Activated T-helper 2 cell treated with anti-CD3 and anti-CD28 coated beads, Interferon-gamma antibody, Interleukin-2, Interleukin-4, amounts not matched to agents 10 μg/mL and 5 μg/mL and 100 μg/mL, durations not matched to agents 14 hours and 24 hours and 36 hours (primary cell): Measurements from ENCODE around the gene RBM5. TPM values are rescaled to one million over a fixed set of nuclear protein-coding genes. Genes with fewer than 3 reads are reported as not detected.

Experiments
- DNase-seq: peaks from one replicate; pipeline ENCODE4 v3.0.0; 2021; ENCODE audit warnings: low spot score
- H3K27ac Mint-ChIP-seq: one replicate; pipeline ENCODE4 v1.8.0; 2021; ENCODE audit warnings: mixed read lengths
- H3K27me3 Mint-ChIP-seq: one replicate; pipeline ENCODE4 v1.8.0; 2021; ENCODE audit warnings: low read depth, mixed read lengths
- H3K36me3 Mint-ChIP-seq: one replicate; pipeline ENCODE4 v1.8.0; 2021; ENCODE audit warnings: low read depth, mixed read lengths
- H3K4me1 Mint-ChIP-seq: one replicate; pipeline ENCODE4 v1.8.0; 2021; ENCODE audit warnings: low read depth, mixed read lengths
- H3K4me3 Mint-ChIP-seq: one replicate; pipeline ENCODE4 v1.8.0; 2021; ENCODE audit warnings: low read depth, mild to moderate bottlenecking, moderate library complexity, mixed read lengths
- H3K9me3 Mint-ChIP-seq: one replicate; pipeline ENCODE4 v1.8.0; 2021; ENCODE audit warnings: mixed read lengths
- intact Hi-C: fragments of 100-400 bp; cut with micrococcal nuclease; formaldehyde crosslinking; loops from one replicate; pipeline ENCODE4 v1.15.1; 2023
- total RNA-seq: library from RNA; stranded (reverse); gene quantifications from 2 replicates; pipeline ENCODE4 v1.2.3, GENCODE V29; 2022

Gene RBM5
- total RNA-seq, 1 donor from 2014 or later = 139 TPM

DNA sequence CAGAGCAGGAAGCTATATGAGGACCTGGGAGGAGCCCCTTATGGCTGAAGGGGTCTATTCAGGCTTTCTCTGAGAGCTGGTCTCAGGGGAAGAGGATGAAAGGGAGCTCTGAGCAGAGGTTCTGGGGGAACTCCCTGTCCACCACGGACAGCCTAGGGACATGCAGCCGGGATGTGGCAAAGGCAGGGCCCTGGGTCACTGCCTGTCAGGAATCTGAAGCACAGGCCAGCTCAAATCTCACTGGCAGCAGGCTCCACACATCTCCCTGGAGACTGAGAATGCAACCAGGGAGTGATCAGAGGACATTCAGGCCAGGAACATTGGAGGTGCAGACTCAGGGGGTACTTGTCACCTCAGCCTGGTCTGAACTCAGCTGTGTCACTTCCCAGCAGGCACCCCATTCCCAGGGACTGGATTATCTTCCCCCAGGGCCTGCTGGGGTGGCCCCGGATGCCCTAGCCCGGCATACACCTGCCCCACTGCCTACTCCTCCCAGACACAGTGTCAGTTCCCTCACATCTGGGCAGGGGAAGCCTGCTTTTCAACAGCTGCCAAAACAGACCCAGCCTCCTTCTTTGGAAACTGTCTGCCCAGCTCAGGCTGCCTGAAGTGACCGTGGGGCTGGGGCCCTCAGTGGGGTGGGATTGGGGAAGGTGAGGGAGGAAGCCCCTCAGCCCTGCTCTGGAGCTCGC lies 48.1 kb downstream of the RBM5 start:
- Mint-ChIP-seq H3K36me3 (no peaks in the 10 kb centered on the region), H3K9me3 (no peaks in the 10 kb centered on the region), H3K27ac (no peak overlapping the region), H3K27me3 (no peaks in the 10 kb centered on the region), H3K4me3 (no peak overlapping the region), H3K4me1 (peaks cover 6% of the 10 kb centered on the region)
- intact Hi-C loops = no loop called here
- DNase-seq = no peak

DNA sequence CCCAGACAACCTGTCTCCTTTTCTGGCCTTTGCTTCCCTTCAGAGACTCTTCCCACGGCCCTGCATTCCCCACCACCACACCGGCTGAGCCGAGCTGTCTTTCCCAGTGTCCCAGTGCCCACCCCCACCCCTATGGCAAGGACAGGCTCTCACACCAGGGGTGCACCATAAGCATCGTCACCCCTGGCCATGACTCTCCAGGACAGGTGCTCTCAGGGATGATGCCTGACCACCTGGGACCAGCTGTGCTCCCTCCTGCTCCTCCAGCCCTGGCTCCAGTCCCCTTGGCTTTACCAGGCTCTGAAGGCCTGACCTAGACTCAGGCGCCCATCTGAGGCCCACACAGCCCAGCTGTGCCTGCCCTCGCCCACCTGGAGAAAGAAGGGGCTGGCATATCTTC lies 48.8 kb downstream of the RBM5 start:
- intact Hi-C loops = no loop called here
- no peak overlapping the region for H3K27ac Mint-ChIP-seq
- peaks cover 6% of the 10 kb centered on the region for H3K4me1 Mint-ChIP-seq
- DNase-seq = no peak
- H3K36me3 Mint-ChIP-seq = no peaks in the 10 kb centered on the region
- H3K4me3 Mint-ChIP-seq = no peak overlapping the region
- no peaks in the 10 kb centered on the region for H3K9me3 Mint-ChIP-seq
- no peaks in the 10 kb centered on the region for H3K27me3 Mint-ChIP-seq

DNA sequence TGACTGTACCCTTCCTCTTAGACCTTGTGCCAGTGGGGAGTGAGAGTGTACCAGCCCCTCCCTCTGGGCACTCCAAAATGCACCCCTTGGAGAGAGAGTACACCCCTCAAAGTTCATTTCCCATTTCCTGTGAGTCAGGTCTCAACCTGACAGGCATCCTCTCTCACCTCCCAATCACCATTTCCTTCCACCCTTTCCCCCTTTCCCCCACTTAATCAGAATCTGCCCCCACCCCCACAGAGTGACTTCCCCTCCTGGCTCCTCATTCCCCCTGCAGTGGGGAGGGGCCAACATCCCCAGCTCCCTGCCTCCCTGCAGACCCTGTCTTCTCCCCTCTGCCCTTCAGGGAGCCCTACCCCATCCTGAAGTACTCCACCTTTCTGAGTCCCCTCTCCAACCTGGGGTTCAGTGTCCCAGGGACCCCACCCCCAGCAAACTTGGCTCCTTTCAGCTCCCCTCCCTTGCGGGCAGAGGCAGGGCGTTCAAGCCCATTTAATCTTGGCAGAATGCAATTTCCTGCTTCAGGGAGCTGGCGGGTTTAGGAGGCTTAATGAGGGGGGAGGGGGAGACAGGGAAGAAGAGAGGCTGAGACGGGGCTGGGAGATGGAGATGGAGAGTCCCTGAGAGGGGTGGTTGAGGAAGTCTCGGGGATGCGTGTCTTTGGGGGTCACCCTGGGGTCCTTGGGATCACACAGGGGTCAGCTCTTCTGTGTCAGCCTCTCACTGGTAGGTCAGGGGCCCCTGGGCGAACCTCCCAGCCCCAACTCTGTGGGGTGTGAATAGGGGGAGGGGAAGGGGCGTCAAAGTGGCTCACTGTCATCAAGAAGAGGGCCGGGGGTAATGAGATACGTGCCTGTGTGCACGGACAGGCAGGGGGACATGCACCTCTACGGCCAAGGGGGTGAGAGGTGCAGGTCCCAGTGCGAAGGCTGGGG lies 49.8 kb downstream of the RBM5 start:
- Mint-ChIP-seq H3K27ac (no peak overlapping the region), H3K4me3 (no peak overlapping the region), H3K27me3 (no peaks in the 10 kb centered on the region), H3K36me3 (no peaks in the 10 kb centered on the region), H3K4me1 (peaks cover 6% of the 10 kb centered on the region), H3K9me3 (no peaks in the 10 kb centered on the region)
- DNase-seq = no peak
- intact Hi-C loops = no loop called here

DNA sequence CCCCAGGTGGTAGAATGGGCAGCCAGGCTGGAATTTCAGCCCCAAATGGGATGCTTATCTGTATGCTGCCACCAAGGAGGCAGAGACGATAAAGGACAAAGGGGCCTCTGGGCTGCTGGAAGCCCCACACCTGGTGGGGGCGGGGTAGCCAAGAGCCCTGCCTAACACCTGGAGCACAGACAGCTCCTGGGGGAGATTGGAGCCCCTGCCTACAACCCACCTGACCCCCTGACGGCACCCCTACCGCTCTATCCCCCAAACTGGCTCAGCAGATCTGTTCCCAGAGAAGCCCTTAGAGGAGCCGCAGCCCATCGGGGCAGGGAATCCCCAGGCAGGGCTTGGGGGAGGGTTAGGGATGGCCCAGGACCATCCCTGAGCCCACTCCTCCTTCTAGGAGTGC lies 50.6 kb downstream of the RBM5 start:
- H3K4me3 Mint-ChIP-seq = no peak overlapping the region
- H3K27me3 Mint-ChIP-seq = no peaks in the 10 kb centered on the region

DNA sequence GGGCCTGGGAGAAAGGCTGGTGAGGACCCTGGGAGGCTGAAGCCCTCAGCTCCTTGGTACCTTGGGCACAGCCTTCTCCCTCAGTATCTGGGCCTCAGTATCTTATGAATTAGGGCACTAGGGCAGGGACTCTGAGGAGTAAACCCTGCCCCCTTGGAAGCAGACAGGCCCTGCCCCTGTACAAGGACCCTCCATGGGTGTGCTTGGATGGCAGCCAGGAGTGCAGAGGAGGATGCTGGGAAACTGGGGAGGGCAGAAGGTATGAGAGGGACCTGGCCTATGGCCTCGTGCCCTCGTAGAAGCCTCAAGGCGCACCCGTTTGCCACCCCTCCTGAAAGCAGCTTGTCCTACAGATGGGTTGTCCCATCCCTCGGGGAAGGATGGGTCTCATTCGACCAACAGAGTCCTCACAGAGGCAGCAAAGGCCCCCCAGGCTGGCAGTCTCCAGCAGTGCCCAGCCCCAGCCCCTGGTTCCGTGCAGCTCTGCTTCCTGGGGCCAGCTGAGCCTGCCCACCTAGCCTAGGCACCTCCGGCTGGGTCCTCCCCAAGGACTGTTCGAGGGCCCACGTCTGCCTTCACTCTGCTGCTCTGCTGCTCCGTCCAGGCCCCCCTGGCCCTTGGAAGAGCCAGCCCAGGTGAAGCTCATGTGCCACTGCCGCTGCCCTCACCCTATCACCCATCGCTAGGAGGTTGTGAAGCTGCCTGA lies 51.2 kb downstream of the RBM5 start:
- Mint-ChIP-seq H3K36me3 (no peaks in the 10 kb centered on the region), H3K27ac (no peak overlapping the region), H3K4me3 (no peak overlapping the region), H3K27me3 (no peaks in the 10 kb centered on the region), H3K9me3 (no peaks in the 10 kb centered on the region), H3K4me1 (peaks cover 6% of the 10 kb centered on the region)
- intact Hi-C loops = no loop called here
- DNase-seq = no peak

More for the DNA sequence above, 50.6 kb downstream of the RBM5 start:
- Mint-ChIP-seq H3K9me3 (no peaks in the 10 kb centered on the region), H3K4me1 (peaks cover 6% of the 10 kb centered on the region), H3K36me3 (no peaks in the 10 kb centered on the region), H3K27ac (no peak overlapping the region)
- intact Hi-C loops = no loop called here
- no peak for DNase-seq

DNA sequence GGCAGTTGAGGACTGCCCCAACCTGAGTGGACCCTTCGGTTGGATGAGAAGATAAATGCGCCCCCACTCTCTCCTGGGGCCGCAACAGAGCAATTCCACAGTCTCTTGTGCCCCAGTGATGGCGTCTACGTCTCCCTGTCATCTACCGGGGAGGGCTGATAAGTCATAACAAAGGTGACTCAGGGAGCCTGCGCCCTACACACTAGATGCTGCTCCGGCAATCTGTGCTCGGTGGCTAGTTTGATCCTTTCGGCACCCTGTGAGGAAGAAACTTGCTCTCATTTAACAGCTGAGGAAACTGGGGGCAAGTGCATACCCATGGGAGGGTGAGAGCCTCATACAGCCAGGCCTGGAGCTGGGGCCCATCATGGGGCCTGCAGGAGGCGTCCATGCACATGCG lies 52.3 kb downstream of the RBM5 start:
- intact Hi-C loops = no loop called here
- no peak for DNase-seq
- Mint-ChIP-seq H3K27me3 (no peaks in the 10 kb centered on the region), H3K27ac (no peak overlapping the region), H3K36me3 (no peaks in the 10 kb centered on the region), H3K9me3 (no peaks in the 10 kb centered on the region), H3K4me1 (peaks cover 6% of the 10 kb centered on the region), H3K4me3 (no peak overlapping the region)

DNA sequence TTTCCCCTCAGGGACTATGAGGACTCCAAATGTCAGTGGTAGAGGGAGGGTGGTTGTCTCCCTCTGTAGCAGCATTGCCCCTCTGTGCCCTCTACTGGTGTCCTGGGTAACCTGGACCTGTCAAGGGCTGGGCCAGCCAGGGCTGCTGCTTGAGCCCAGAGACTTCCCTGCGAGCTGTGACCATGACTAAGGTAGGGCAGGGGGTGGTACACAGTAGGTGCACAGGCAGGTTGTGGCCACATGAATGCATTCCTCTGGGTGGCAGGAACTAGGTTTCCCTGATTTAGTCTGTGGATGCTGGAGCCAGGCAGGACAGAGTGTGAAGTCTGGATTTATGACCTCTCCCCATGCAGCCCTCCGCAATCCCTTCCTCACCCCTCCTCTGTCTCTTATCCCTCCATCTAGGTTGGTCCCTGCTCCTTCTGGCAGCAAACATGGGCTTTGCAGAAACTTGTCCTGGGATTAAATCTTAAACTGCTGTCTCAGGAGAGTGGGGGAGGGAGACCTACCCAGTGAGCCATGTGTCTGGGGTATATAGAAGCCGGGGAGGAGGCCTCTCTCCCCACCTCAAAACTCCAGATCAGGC lies 57.7 kb downstream of the RBM5 start:
- no peaks in the 10 kb centered on the region for H3K4me1 Mint-ChIP-seq
- H3K27ac Mint-ChIP-seq = no peak overlapping the region
- no peaks in the 10 kb centered on the region for H3K9me3 Mint-ChIP-seq
- intact Hi-C loops = no loop called here
- H3K4me3 Mint-ChIP-seq = no peak overlapping the region
- H3K27me3 Mint-ChIP-seq = peaks cover 2% of the 10 kb centered on the region
- H3K36me3 Mint-ChIP-seq = no peaks in the 10 kb centered on the region
- no peak for DNase-seq

DNA sequence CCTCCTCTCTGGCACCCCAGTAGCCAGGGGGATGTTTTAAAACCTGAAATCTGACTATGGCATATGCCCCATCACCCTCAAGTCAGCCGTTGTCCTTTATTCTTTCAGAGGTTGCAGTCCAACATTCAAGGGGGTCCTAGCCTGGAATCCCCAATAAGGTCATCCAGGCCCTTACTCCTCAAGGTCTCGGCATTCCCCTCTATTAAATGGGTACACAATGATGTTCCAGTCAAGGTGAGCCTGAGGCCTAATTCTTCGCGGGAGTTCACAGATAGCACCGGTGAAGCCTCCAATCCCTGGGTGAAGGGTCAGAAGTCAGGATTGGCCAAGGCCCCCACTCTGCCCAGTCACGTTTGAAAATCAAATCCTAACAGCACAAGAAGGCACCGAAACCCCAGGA lies 58.3 kb downstream of the RBM5 start:
- peaks cover 2% of the 10 kb centered on the region for H3K27me3 Mint-ChIP-seq
- no peaks in the 10 kb centered on the region for H3K9me3 Mint-ChIP-seq
- H3K4me1 Mint-ChIP-seq = no peaks in the 10 kb centered on the region
- no peaks in the 10 kb centered on the region for H3K36me3 Mint-ChIP-seq
- H3K27ac Mint-ChIP-seq = no peak overlapping the region
- no peak overlapping the region for H3K4me3 Mint-ChIP-seq
- intact Hi-C loops = no loop called here
- no peak for DNase-seq

DNA sequence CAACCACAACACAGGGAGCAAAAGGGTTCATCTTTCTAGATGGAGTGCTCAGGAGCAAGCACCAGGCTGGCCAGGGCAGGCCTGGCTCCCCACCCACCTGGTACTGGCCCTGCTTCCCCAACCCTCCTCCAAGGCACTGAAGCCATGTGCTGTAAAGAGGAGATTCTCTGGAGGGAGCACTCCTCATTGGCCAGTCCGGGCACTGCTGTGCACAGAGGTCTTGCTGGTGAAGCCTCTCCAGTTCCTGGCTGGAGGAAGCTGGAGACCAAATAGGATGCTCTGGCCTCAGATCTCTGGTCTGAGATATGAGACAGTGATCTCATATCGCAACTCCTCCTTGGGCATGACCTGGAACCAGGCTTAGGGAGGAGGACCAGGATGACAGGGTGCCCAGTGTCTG lies 58.7 kb downstream of the RBM5 start:
- Mint-ChIP-seq H3K4me1 (no peaks in the 10 kb centered on the region), H3K27me3 (peaks cover 2% of the 10 kb centered on the region), H3K9me3 (no peaks in the 10 kb centered on the region)

DNA sequence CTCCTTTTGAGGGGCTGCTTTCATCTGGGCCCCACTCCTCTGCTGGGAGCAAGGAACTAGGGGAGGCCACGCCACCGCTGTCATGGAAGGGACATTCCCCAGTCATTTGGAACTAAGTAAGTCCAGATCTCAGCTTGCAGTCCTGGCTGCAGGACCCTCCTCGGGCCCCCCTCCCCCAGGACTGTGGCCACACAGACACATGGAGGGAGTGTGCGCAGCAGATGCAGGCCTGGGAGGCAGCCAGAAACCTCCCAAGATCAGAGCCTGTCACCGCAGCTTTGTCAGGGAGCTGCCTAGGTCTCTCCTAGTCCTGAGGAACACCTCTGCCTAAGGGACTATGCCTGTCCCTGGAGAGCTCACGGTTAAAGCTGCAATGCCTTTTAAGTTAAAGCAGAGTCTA lies 59.1 kb downstream of the RBM5 start:
- no peak overlapping the region for H3K27ac Mint-ChIP-seq
- DNase-seq = no peak
- intact Hi-C loops = no loop called here
- H3K36me3 Mint-ChIP-seq = no peaks in the 10 kb centered on the region
- H3K9me3 Mint-ChIP-seq = no peaks in the 10 kb centered on the region
- H3K4me1 Mint-ChIP-seq = no peaks in the 10 kb centered on the region
- peaks cover 2% of the 10 kb centered on the region for H3K27me3 Mint-ChIP-seq
- H3K4me3 Mint-ChIP-seq = no peak overlapping the region

More for the DNA sequence above, 58.7 kb downstream of the RBM5 start:
- Mint-ChIP-seq H3K4me3 (no peak overlapping the region), H3K27ac (no peak overlapping the region), H3K36me3 (no peaks in the 10 kb centered on the region)
- no peak for DNase-seq
- intact Hi-C loops = no loop called here

DNA sequence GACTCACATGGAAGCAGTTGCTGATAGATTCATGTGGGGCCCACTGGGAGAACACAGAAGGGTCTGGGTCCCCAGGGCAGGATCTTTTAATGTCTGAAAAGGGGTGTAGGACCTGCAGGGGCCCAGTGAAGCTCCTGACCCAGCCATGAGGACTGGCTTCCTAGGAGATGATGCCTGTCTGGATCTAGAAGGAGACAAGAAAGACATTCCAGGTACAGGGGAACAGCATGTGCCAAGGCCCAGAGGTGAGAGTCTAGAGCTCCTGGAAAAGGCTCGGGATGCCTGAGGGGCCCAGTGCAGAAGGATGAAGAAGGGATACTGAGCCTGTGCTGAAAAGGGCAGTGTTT lies 61.7 kb downstream of the RBM5 start:
- Mint-ChIP-seq H3K4me3 (no peak overlapping the region), H3K9me3 (no peaks in the 10 kb centered on the region), H3K36me3 (no peaks in the 10 kb centered on the region)

DNA sequence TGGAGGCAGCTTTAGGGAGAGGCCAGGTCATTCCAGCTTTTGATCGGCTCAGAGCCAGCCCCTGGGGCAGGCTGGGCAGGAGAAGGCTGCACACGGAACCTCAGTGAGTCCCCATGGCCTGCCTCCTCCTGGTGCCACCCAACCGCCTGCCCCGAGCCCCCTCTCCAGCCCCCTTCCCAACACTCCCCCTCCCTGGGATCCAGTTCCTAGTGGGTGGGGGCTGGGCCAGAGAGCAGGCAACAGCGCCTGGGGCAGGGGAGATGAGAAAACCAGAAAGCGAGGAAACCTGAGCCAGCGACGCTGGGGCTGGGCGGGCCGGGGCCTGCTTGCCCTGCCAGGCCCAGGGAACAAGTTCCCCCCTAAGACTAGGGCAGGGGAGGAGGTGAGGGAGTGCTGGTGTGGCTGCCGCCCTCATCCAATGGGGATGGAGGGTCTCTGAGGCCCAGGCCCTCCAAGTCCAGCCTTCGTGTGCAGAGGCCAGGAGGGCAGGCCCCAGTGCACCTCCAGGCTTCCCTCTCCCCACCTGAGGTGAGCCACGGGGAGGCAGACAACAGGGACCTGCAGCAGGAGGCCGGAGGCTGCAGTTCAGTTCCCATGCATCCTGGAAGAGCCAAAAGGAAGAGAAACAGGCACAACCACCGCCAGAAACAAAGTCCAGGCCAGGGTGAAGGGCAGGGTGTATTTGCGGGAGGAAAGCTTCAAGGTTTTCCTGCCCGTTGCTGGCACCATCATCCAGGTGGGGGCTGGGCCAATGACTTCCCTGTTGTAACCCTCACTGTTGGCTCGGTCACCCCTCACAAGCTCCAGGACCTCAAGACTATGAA lies 62.4 kb downstream of the RBM5 start:
- Mint-ChIP-seq H3K4me3 (no peak overlapping the region), H3K36me3 (no peaks in the 10 kb centered on the region), H3K4me1 (peaks cover 5% of the 10 kb centered on the region), H3K27me3 (peaks cover 22% of the 10 kb centered on the region), H3K9me3 (no peaks in the 10 kb centered on the region), H3K27ac (no peak overlapping the region)
- intact Hi-C loops = no loop called here
- no peak for DNase-seq

More for the DNA sequence above, 61.7 kb downstream of the RBM5 start:
- intact Hi-C loops = no loop called here
- Mint-ChIP-seq H3K27ac (no peak overlapping the region), H3K4me1 (peaks cover 3% of the 10 kb centered on the region), H3K27me3 (peaks cover 16% of the 10 kb centered on the region)
- DNase-seq = no peak
